Body of pancreas (tissue), 4 donors: ENCODE measurements around the gene MROH7. TPM values are rescaled to one million over a fixed set of nuclear protein-coding genes. Genes with fewer than 3 reads are reported as not detected.

Experiments used
- ATAC-seq: fragments of 150-250 bp; one replicate; pipeline ENCODE4 v1.9.1; 2016
- DNase-seq, 4 donors: peaks; one replicate each; pipeline ENCODE4 v3.0.0-alpha.2; 2019
- H3K27ac ChIP-seq, 4 donors: fragments of 200-600 bp; sonication (generic); 1 replicate in 3 of 4; 2 replicates in 1 of 4; pipeline versions ENCODE4 v1.5.1 to v1.6.1; 2016 to 2019; ENCODE audit warnings: mild to moderate bottlenecking in 1 of 4, mixed read lengths in 1 of 4, moderate library complexity in 1 of 4
- H3K27me3 ChIP-seq, 2 donors: fragments of 200-600 bp; sonication (generic); one replicate each; pipeline ENCODE4 v1.6.0; 2016; ENCODE audit warnings: mild to moderate bottlenecking in 1 of 2
- H3K36me3 ChIP-seq, 2 donors: fragments of 200-600 bp; sonication (generic); replicated peaks in 1 of 2; 2 replicates each; pipeline ENCODE4 v1.5.1; 2016; ENCODE audit warnings: low read depth in 2 of 2; ENCODE audit not compliant: insufficient read depth in 1 of 2
- H3K4me1 ChIP-seq: fragments of 200-600 bp; sonication (generic); one replicate; pipeline ENCODE4 v1.6.0; 2016
- H3K4me3 ChIP-seq, 2 donors: fragments of 200-600 bp; sonication (generic); 1 replicate in 1 of 2; 2 replicates in 1 of 2; pipeline ENCODE4 v1.5.1; 2016 to 2019
- H3K9me3 ChIP-seq, 3 donors: fragments of 200-600 bp; sonication (generic); 1 replicate in 2 of 3; 2 replicates in 1 of 3; pipeline ENCODE4 v1.5.1; 2016
- POLR2A ChIP-seq, 3 donors: fragments of 450-650 bp; IDR thresholded peaks; one replicate each; pipeline ENCODE4 v1.6.1; 2016; ENCODE audit warnings: antibody characterized with exemption in 3 of 3, mild to moderate bottlenecking in 2 of 3
- WGBS, 2 donors: methylation state at CpG; one replicate each; pipeline ENCODE4 v1.1.5; 2017; 5-methylcytosine and 5-hydroxymethylcytosine counted together
- intact Hi-C: fragments of 100-400 bp; cut with DNase I; formaldehyde crosslinking; loops from one replicate; pipeline ENCODE4 v1.15.1; 2023
- total RNA-seq, 2 donors: library from RNA; depleted of rRNA; stranded (reverse); fragments of >200 nt; gene quantifications; one replicate each; pipeline ENCODE4 v1.1.0, GENCODE V29; 2016
- TF ChIP-seq, protein P1 (sequence below), 7 experiments: fragments of 450-650 bp in 4 of 7; fragments of 200-600 bp in 3 of 7; sonication (generic) in 3 of 7; IDR thresholded peaks; one replicate each; pipeline ENCODE4 v1.5.1; 2016 to 2019; ENCODE audit warnings: antibody characterized with exemption in 7 of 7

MROH7 gene
- total RNA-seq, 2 donors from 2014 or later: 0.66 to 2.6 TPM

DNA sequence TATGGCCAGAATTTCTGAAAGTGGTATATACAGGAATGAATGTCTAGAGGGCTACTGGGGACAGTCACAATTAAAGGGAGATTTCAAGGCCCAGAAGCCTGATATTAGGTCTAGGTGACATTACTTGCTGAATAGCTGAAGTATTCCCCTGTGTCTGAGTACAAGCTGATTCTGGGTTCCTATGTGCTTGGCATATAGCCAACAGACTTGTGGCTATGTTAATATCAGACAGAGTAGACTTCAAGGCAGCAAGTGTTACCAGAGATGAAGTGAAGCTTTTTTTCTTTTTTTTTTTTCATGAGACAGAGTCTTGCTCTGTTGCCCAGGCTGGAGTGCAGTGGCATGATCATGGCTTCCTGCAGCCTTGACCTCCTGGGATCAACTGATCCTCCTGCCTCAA is 82.4 kb downstream of the MROH7 start:
- no peak for ATAC-seq
- intact Hi-C loops: no loop called here
- H3K27ac ChIP-seq: no peak overlapping the region
- no peaks in the 10 kb centered on the region for H3K27me3 ChIP-seq
- no peak for TF ChIP-seq POLR2A (IDR thresholded peaks at IDR 0.05)
- TF ChIP-seq, protein P1, sequence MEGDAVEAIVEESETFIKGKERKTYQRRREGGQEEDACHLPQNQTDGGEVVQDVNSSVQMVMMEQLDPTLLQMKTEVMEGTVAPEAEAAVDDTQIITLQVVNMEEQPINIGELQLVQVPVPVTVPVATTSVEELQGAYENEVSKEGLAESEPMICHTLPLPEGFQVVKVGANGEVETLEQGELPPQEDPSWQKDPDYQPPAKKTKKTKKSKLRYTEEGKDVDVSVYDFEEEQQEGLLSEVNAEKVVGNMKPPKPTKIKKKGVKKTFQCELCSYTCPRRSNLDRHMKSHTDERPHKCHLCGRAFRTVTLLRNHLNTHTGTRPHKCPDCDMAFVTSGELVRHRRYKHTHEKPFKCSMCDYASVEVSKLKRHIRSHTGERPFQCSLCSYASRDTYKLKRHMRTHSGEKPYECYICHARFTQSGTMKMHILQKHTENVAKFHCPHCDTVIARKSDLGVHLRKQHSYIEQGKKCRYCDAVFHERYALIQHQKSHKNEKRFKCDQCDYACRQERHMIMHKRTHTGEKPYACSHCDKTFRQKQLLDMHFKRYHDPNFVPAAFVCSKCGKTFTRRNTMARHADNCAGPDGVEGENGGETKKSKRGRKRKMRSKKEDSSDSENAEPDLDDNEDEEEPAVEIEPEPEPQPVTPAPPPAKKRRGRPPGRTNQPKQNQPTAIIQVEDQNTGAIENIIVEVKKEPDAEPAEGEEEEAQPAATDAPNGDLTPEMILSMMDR (IDR thresholded peaks at IDR 0.05): no peak
- peaks cover 15 to 20% of the 10 kb centered on the region in 2 donors for H3K36me3 ChIP-seq
- H3K4me1 ChIP-seq: no peaks in the 10 kb centered on the region
- H3K9me3 ChIP-seq: no peaks in the 10 kb centered on the region
- H3K4me3 ChIP-seq: no peak overlapping the region
- DNase-seq: no peak

DNA sequence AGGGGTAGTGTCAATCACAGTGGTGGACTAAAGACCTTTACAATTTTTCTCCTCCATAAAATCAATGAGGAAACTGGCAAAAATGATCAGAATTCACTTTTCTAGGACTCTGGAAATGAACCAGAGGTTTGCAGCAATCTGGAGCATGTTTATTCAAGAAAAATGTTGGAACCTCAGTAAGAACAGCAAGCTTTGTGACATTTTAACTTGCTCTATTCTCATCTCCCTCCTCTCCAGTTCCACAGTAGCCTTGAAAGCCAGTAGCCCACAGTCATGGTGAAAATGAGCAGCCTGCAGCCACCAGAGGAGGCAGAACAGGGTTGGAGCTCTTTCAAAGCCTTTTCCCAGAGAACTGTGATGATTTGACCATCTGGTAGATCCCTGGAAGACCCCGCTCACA is 83.2 kb downstream of the MROH7 start:
- H3K4me3 ChIP-seq: no peak overlapping the region
- 93 to 100% methylated on average over 1 of the region's 1 CpG for WGBS, 2 donors
- H3K36me3 ChIP-seq: peaks cover 15 to 23% of the 10 kb centered on the region in 2 donors
- ATAC-seq (no peak), DNase-seq (no peak)
- H3K9me3 ChIP-seq: no peaks in the 10 kb centered on the region
- H3K27ac ChIP-seq: no peak overlapping the region
- TF ChIP-seq POLR2A (IDR thresholded peaks at IDR 0.05): no peak
- TF ChIP-seq, protein P1 (IDR thresholded peaks at IDR 0.05): no peak
- no peaks in the 10 kb centered on the region for H3K4me1 ChIP-seq
- no peaks in the 10 kb centered on the region for H3K27me3 ChIP-seq
- intact Hi-C loops: no loop called here

DNA sequence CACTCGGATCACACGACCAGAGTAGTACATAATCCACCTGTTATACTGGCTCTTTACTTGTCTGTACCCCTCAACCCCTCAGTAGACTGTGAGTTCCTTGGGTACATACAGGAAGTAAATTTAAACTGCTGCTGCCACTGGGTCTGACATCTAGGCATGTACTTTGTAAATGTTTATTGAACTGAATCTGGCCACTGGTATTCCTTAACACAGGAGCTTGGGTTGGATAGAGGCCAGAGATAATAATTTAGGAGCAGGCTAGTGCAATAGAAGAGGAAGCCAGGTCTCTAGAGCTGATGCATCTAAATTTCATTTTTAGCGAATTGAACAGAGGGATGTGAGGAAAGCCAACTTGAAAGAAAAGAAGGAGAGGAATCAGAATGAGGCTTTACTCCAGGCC is 86.4 kb downstream of the MROH7 start:
- H3K9me3 ChIP-seq: no peaks in the 10 kb centered on the region
- peaks cover 15 to 25% of the 10 kb centered on the region in 2 donors for H3K36me3 ChIP-seq
- ATAC-seq (no peak), DNase-seq (no peak)
- H3K27me3 ChIP-seq: no peaks in the 10 kb centered on the region
- no peak overlapping the region for H3K27ac ChIP-seq
- H3K4me3 ChIP-seq: no peak overlapping the region
- 72 to 77% methylated on average over 3 of the region's 3 CpGs for WGBS, 2 donors
- intact Hi-C loops: no loop called here
- TF ChIP-seq, protein P1 (IDR thresholded peaks at IDR 0.05): no peak
- no peak for TF ChIP-seq POLR2A (IDR thresholded peaks at IDR 0.05)
- no peaks in the 10 kb centered on the region for H3K4me1 ChIP-seq

DNA sequence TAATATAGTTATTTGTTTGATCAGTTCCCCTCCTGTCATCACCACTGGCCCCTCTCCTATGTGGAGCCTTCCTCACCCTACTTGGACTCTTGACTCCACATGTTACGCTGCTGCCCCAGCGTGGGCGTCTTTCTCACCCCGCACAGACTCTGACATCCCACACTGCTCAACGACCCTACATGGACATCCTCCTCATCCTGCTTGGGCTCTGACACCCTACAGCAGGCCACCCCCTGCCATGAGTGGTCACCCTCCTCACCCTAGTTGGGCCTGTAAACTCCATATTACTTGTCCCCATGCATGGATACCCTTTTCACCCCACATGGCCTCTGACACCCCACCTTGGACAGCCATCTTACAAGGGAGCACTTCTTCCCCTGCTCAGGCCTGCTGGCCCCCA is 95.1 kb downstream of the MROH7 start:
- H3K27ac ChIP-seq: no peak overlapping the region
- WGBS, 2 donors: 86 to 91% methylated on average over 5 of the region's 5 CpGs
- no peaks in the 10 kb centered on the region for H3K9me3 ChIP-seq
- peaks cover 0 to 19% of the 10 kb centered on the region in 2 donors for H3K36me3 ChIP-seq
- intact Hi-C loops: no loop called here
- TF ChIP-seq, protein P1 (IDR thresholded peaks at IDR 0.05): no peak
- no peak for TF ChIP-seq POLR2A (IDR thresholded peaks at IDR 0.05)
- no peaks in the 10 kb centered on the region for H3K27me3 ChIP-seq
- no peaks in the 10 kb centered on the region for H3K4me1 ChIP-seq
- no peak for ATAC-seq
- H3K4me3 ChIP-seq: no peak overlapping the region
- DNase-seq: no peak

DNA sequence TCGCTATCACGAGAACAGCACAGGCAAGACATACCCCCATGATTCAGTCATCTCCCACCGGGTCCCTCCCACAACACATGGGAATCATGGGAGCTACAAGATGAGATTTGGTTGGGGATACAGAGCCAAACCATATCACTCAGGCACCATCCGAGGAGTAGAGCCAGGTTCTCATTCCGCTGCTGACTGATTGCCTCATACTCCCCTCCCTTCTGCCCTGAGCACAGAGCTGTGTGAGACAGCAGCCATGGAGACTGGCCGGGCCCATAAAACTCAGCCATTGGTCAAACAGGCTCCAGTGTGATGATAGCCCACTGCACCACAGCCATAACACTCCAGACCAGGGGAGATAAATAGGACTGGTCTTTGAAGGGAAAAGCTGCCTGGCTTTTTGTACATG is 96.7 kb downstream of the MROH7 start:
- H3K36me3 ChIP-seq: peaks cover 0 to 22% of the 10 kb centered on the region in 2 donors
- intact Hi-C loops: no loop called here
- ATAC-seq (no peak), DNase-seq (no peak)
- TF ChIP-seq, protein P1 (IDR thresholded peaks at IDR 0.05): no peak
- TF ChIP-seq POLR2A (IDR thresholded peaks at IDR 0.05): no peak
- no peaks in the 10 kb centered on the region for H3K27me3 ChIP-seq
- no peaks in the 10 kb centered on the region for H3K9me3 ChIP-seq
- no peak overlapping the region for H3K4me3 ChIP-seq
- 90 to 97% methylated on average over 5 to 6 of the region's 6 CpGs for WGBS, 2 donors
- H3K27ac ChIP-seq: no peak overlapping the region
- no peaks in the 10 kb centered on the region for H3K4me1 ChIP-seq
